ENCODE results near the gene TBL3. TPM values are rescaled to one million over a fixed set of nuclear protein-coding genes. Genes with fewer than 3 reads are reported as not detected.

Gene TBL3
- total RNA-seq, 1 donor from 2014 or later = 30.8 TPM

DNA sequence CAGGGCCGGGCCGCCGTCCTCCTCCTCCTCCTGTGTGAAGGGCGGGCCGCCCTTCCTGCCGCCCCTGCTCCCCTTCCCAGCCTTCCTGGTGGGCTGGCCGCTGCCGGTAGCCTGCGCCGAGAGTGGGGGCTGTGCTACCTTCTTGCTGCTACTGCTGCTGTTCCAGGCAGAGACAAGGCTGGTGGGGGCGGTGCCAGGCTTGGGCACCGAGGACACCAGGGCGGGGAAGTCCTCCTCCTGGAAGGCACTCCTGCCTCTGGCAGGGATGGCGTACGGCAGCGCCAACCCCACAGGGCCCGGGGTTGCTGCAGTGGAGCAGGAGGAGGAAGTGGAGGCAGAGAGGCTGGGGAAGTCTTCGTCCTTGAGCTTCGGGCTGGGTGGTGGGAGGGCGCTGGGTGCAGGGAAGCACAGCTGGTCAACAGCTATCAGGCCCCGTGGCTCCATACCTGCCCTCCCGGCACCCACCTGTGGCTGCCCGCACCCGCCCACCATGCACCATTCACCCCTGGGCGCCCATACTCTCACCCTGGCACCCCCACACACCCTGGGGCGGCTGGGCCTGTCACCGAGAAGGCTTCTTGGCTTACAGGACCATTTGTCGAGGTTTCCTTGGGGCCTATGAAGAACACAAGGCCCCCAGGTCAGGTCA, 28.1 kb downstream of the TBL3 start:
- no peak overlapping the region for H3K27ac Mint-ChIP-seq

DNA sequence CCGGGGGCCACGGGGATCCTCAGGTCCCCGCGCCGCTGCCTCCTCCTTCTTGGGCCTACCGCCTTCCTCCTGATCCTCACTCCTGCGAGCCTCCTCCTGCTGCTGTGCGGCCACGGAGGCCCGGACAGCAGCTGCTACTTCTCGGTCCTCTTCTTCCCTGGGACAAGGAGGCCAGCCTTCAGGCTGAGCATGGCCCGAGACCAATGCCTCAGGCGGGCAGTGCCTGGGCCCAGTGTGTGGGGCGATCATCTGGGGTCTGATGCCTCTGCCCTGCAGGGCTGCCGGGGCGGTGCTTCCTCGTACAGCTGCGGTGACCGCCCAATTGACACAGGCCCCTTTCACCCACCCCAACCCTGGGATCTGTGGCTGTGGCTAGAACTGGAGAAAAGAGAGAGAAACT, 29.2 kb downstream of the TBL3 start:
- Mint-ChIP-seq H3K9me3 (ENCODE audit: low read depth) (no peaks in the 10 kb centered on the region), H3K27me3 (no peaks in the 10 kb centered on the region), H3K36me3 (ENCODE audit: insufficient read depth) (peaks cover 6% of the 10 kb centered on the region), H3K4me1 (ENCODE audit: low read depth) (peaks cover 5% of the 10 kb centered on the region), H3K4me3 (ENCODE audit: low read depth) (no peak overlapping the region), H3K27ac (no peak overlapping the region)
- DNase-seq (ENCODE audit: low spot score, unreplicated experiment) = no peak
- TF ChIP-seq, protein P1, sequence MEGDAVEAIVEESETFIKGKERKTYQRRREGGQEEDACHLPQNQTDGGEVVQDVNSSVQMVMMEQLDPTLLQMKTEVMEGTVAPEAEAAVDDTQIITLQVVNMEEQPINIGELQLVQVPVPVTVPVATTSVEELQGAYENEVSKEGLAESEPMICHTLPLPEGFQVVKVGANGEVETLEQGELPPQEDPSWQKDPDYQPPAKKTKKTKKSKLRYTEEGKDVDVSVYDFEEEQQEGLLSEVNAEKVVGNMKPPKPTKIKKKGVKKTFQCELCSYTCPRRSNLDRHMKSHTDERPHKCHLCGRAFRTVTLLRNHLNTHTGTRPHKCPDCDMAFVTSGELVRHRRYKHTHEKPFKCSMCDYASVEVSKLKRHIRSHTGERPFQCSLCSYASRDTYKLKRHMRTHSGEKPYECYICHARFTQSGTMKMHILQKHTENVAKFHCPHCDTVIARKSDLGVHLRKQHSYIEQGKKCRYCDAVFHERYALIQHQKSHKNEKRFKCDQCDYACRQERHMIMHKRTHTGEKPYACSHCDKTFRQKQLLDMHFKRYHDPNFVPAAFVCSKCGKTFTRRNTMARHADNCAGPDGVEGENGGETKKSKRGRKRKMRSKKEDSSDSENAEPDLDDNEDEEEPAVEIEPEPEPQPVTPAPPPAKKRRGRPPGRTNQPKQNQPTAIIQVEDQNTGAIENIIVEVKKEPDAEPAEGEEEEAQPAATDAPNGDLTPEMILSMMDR (IDR thresholded peaks at IDR 0.05; ENCODE audit: unreplicated experiment) = no peak

More for the DNA sequence above, 28.1 kb downstream of the TBL3 start:
- peaks cover 5% of the 10 kb centered on the region for H3K4me1 Mint-ChIP-seq (ENCODE audit: low read depth)
- no peaks in the 10 kb centered on the region for H3K27me3 Mint-ChIP-seq
- TF ChIP-seq, protein P1 (IDR thresholded peaks at IDR 0.05; ENCODE audit: unreplicated experiment) = no peak
- no peaks in the 10 kb centered on the region for H3K9me3 Mint-ChIP-seq (ENCODE audit: low read depth)
- H3K36me3 Mint-ChIP-seq (ENCODE audit: insufficient read depth) = peaks cover 6% of the 10 kb centered on the region
- DNase-seq (ENCODE audit: low spot score, unreplicated experiment) = no peak
- H3K4me3 Mint-ChIP-seq (ENCODE audit: low read depth) = no peak overlapping the region

DNA sequence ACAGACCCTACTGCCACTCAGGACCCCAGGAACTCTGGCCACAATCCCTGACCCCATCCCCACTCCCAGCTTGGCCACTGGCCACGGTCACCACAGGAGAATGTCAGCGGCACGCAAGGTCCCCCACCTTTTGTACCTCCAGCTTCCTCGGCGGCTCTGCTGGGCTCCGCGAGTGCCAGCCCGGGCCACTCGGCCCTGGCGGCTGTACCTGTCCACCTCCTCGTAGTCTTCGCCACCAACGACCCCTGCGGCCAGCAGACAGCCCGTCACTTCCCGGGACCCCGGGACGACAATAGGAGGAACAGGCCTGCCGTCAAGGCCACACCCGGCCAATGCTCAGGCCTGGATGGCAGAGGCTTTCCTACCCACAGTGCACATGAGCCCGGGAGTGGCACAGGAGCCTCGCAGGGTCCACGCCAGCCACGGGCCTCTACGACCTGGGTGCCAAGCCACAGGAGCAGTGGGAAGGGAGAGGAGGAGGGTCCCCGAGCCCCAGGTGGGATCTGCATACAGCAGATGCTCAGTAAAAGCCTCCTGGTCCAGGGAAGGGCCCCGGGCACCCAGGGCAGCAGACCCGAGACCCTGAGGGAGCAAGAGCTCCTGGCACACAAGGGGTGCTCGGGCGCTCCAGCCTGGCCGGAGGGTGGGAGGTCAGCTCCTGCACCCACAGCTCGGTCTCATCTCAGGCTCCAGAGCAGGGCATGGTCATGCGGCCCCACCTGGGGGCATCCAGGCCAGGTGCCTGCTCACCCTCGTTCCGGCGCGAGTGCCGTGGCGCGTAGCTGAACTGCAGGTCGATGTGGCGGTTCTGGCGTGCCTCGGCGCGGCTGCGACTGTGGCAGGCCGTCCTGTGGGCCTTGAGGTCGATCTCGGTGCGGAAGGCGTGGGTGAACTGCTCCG, 29.9 kb downstream of the TBL3 start:
- TF ChIP-seq, protein P1 (IDR thresholded peaks at IDR 0.05; ENCODE audit: unreplicated experiment) = no peak
- no peak overlapping the region for H3K4me3 Mint-ChIP-seq (ENCODE audit: low read depth)
- H3K27ac Mint-ChIP-seq = no peak overlapping the region
- peaks cover 5% of the 10 kb centered on the region for H3K4me1 Mint-ChIP-seq (ENCODE audit: low read depth)
- H3K9me3 Mint-ChIP-seq (ENCODE audit: low read depth) = no peaks in the 10 kb centered on the region
- no peaks in the 10 kb centered on the region for H3K27me3 Mint-ChIP-seq
- no peak for DNase-seq (ENCODE audit: low spot score, unreplicated experiment)
- peaks cover 6% of the 10 kb centered on the region for H3K36me3 Mint-ChIP-seq (ENCODE audit: insufficient read depth)

DNA sequence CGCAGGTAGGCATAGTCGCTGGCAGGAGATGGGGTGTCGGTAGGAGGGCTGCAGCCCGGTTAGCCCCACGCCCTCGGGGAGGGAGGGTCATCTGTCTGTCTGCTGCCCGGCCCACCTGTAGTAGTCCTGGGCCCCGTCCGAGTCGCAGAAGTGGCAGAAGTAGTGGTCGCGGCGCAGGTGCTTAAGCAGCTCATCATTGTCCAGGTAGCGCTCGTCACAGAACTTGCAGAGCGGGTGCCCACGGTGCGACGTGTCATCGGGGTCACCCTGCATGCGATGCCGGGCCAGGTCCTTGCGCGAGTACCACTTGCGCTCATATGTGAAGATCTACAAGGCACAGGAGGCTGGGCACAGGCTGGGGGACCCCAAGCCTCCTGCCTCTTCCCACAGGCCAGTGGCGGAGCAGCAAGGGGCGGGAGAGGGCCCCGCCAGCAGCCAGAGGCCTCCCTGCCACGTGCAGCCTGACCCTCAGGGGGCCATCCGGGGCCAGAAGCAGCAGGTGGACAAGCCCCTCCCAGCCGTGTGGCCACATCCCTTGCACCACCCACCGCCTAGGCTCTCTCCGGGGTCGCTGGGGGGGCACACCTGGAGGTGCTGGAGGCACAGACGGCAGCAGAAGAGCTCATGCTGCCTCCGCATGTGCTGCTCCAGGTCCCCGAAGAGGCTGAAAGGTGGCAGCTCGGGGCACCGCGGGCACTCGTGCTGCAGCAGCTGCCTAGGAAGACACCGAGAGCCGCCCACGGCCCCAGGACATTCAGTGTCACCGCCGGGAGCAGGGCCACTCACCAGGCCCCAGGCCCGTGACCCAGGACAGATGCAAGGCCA, 30.8 kb downstream of the TBL3 start:
- TF ChIP-seq, protein P1 (IDR thresholded peaks at IDR 0.05; ENCODE audit: unreplicated experiment) = no peak
- DNase-seq (ENCODE audit: low spot score, unreplicated experiment) = no peak
- Mint-ChIP-seq H3K4me1 (ENCODE audit: low read depth) (peaks cover 7% of the 10 kb centered on the region), H3K27ac (no peak overlapping the region), H3K9me3 (ENCODE audit: low read depth) (no peaks in the 10 kb centered on the region), H3K4me3 (ENCODE audit: low read depth) (no peak overlapping the region), H3K27me3 (no peaks in the 10 kb centered on the region), H3K36me3 (ENCODE audit: insufficient read depth) (peaks cover 4% of the 10 kb centered on the region)

All from progenitor cell of endocrine pancreas (in vitro differentiated cells).